K562 (cell line): Measurements from ENCODE around the gene SLC19A2. TPM values are rescaled to one million over a fixed set of nuclear protein-coding genes. Genes with fewer than 3 reads are reported as not detected.
A peak's percentile ranks its signal among the peaks of the same experiment; 100 is the strongest.

ENCODE experiments used
- ATAC-seq: fragments of 200-7000 bp; cut with Tn5 transposase; 3 replicates; pipeline ENCODE4 v1.9.1; 2020; ENCODE audit warnings: moderate library complexity
- BruUV-seq: library from RNA; stranded (reverse); fragments of 400-500 nt; replicated peaks from 2 replicates; lab custom pipeline; 2021; lab: Mats Ljungman, UMichigan
- CTCF ChIA-PET: fragments of 300-600 bp; formaldehyde crosslinking; extraction: SDS; loops from one replicate; lab custom pipeline; 2021; ENCODE audit warnings: low intra/inter-chr PET ratio; lab: Yijun Ruan, JAX
- POLR2A ChIA-PET: fragments of 300-600, 350-650 bp; sonication (Branson Sonifier 250); formaldehyde crosslinking; extraction: SDS; loops from one replicate; lab custom pipeline; 2021; ENCODE audit warnings: antibody characterized with exemption, inconsistent platforms; lab: Yijun Ruan, JAX
- DNase-seq, 4 experiments: peaks; one replicate each; pipeline versions ENCODE4 v3.0.0 to v3.0.0-alpha.2; 2011 to 2018; ENCODE audit warnings: low spot score in 3 of 4, mixed read lengths in 3 of 4; ENCODE audit errors: extremely low read depth in 1 of 4
- FAIRE-seq: peaks from 2 replicates; lab custom pipeline; 2011; peaks lifted over from hg19 to GRCh38; lab: Jason Lieb, UNC
- H2AFZ ChIP-seq: 2 replicates; pipeline ENCODE4 v1.6.0; 2011; ENCODE audit warnings: low read depth, low read length, control low read depth, inconsistent platforms
- H3K27ac ChIP-seq: fragments of 200-600 bp; 3 replicates; pipeline ENCODE4 v1.8.0; 2011; ENCODE audit warnings: low read depth, mild to moderate bottlenecking, control low read depth, inconsistent platforms, low read length, moderate library complexity, mixed read lengths; ENCODE audit errors: extremely low read depth
- H3K27me3 ChIP-seq, 2 experiments: fragments of 300-600 bp in 1 of 2; 2 replicates in 1 of 2; 3 replicates in 1 of 2; pipeline versions ENCODE4 v1.6.0 to v1.8.0; 2011; ENCODE audit warnings: inconsistent platforms in 2 of 2, low read length in 2 of 2, mild to moderate bottlenecking in 1 of 2, mixed read lengths in 1 of 2, moderate library complexity in 1 of 2; ENCODE audit not compliant: control insufficient read depth in 2 of 2, insufficient read depth in 2 of 2
- H3K36me3 ChIP-seq: fragments of 300-600 bp; 3 replicates; pipeline ENCODE4 v1.8.0; 2011; ENCODE audit warnings: mild to moderate bottlenecking, low read length, inconsistent platforms; ENCODE audit not compliant: control insufficient read depth, insufficient read depth
- H3K4me1 ChIP-seq, 2 experiments: fragments of 200-600 bp in 1 of 2; replicated peaks in 1 of 2; 2 replicates in 1 of 2; 3 replicates in 1 of 2; pipeline versions ENCODE4 v1.5.1 to v1.8.0; 2011; ENCODE audit warnings: inconsistent platforms in 2 of 2, low read length in 2 of 2, mild to moderate bottlenecking in 1 of 2, mixed read lengths in 1 of 2, moderate library complexity in 1 of 2; ENCODE audit not compliant: control insufficient read depth in 2 of 2, insufficient read depth in 2 of 2
- H3K4me2 ChIP-seq: 2 replicates; pipeline ENCODE4 v1.6.1; 2011; ENCODE audit warnings: low read length, control low read depth, inconsistent platforms, mixed read lengths; ENCODE audit not compliant: insufficient read depth
- H3K4me3 ChIP-seq: fragments of 200-600 bp; sonication (generic), shearing (Covaris generic); 2 replicates; pipeline ENCODE4 v1.5.1; 2016; ENCODE audit warnings: control low read depth, inconsistent platforms
- H3K79me2 ChIP-seq: fragments of 200-600 bp; 3 replicates; pipeline ENCODE4 v1.8.0; 2011; ENCODE audit warnings: low read length, inconsistent platforms; ENCODE audit not compliant: control insufficient read depth, insufficient read depth
- H3K9ac ChIP-seq, 2 experiments: 2 replicates each; pipeline versions ENCODE4 v1.6.0 to v1.6.1; 2011; ENCODE audit warnings: low read depth in 2 of 2, low read length in 2 of 2, control low read depth in 1 of 2, inconsistent platforms in 1 of 2, mild to moderate bottlenecking in 1 of 2, mixed read lengths in 1 of 2; ENCODE audit not compliant: insufficient read depth in 1 of 2
- H3K9me1 ChIP-seq: one replicate; pipeline ENCODE4 v1.6.0; 2011; ENCODE audit warnings: inconsistent platforms, mild to moderate bottlenecking, low read length, moderate library complexity; ENCODE audit not compliant: control insufficient read depth, insufficient read depth
- H3K9me3 ChIP-seq: replicated peaks from 2 replicates; pipeline ENCODE4 v1.5.1; 2011; ENCODE audit warnings: low read depth, low read length, inconsistent platforms; ENCODE audit not compliant: control insufficient read depth, insufficient read depth
- H4K20me1 ChIP-seq: replicated peaks from 2 replicates; pipeline ENCODE4 v1.6.1; 2011; ENCODE audit warnings: low read length, inconsistent platforms, mixed read lengths; ENCODE audit not compliant: control insufficient read depth, insufficient read depth
- ATF3 ChIP-seq, 2 experiments: fragments of 450-650 bp in 1 of 2; sonication (generic) in 1 of 2; formaldehyde crosslinking in 1 of 2; IDR thresholded peaks in 1 of 2; conservative IDR thresholded peaks in 1 of 2; 2 replicates each; pipeline versions ENCODE4 v1.6.1 to v1.8.1; 2016 to 2023; ENCODE audit warnings: mild to moderate bottlenecking in 2 of 2, moderate library complexity in 2 of 2, inconsistent platforms in 1 of 2, missing genetic modification reagents in 1 of 2
- NR4A1 ChIP-seq, 2 experiments: fragments of 250-450 bp in 1 of 2; fragments of 450-650 bp in 1 of 2; sonication (Bioruptor Pico) in 1 of 2; IDR thresholded peaks; 2 replicates each; pipeline versions ENCODE4 v1.4.0 to v1.6.1; 2016 to 2020; ENCODE audit warnings: mild to moderate bottlenecking in 2 of 2, missing compliant biosample characterization in 1 of 2, missing genetic modification characterization in 1 of 2, moderate library complexity in 1 of 2
- RHOXF2B ChIP-seq: fragments of 250-450 bp; sonication (Bioruptor Pico); conservative IDR thresholded peaks from 2 replicates; pipeline ENCODE4 v1.5.1; 2021
- SMARCB1 ChIP-seq: IDR thresholded peaks from 2 replicates; pipeline ENCODE4 v1.6.1; 2011; ENCODE audit warnings: improper control_type of control experiment, low read depth; ENCODE audit not compliant: insufficient read length
- SP2 ChIP-seq: IDR thresholded peaks from 2 replicates; pipeline ENCODE4 v1.6.1; 2011; ENCODE audit warnings: mild to moderate bottlenecking, low read depth, low read length, moderate library complexity; ENCODE audit not compliant: poor library complexity, severe bottlenecking; ENCODE audit errors: extremely low read depth
- TCF3 ChIP-seq: sonication (generic); formaldehyde crosslinking; IDR thresholded peaks from 2 replicates; pipeline ENCODE4 v1.4.0; 2020; ENCODE audit warnings: mild to moderate bottlenecking, missing genetic modification reagents
- TCF7L2 ChIP-seq: fragments of 150-350 bp; IDR thresholded peaks from 2 replicates; pipeline ENCODE4 v1.6.1; 2016; ENCODE audit warnings: low read depth, mild to moderate bottlenecking, low read length, moderate library complexity
- TRIM28 ChIP-seq: fragments of 450-650 bp; IDR thresholded peaks from 2 replicates; pipeline ENCODE4 v1.6.1; 2017
- ZNF212 ChIP-seq: fragments of 450-650 bp; formaldehyde crosslinking; IDR thresholded peaks from 2 replicates; pipeline ENCODE4 v1.4.0; 2020; ENCODE audit warnings: mild to moderate bottlenecking
- WGBS: fragments of 100-300 bp; shearing (Covaris generic); methylation state at CpG from one replicate; pipeline ENCODE4 v1.1.6; 2016; ENCODE audit warnings: low coverage, mixed read lengths; ENCODE audit not compliant: insufficient coverage; ENCODE audit errors: missing lambda C conversion rate; 5-methylcytosine and 5-hydroxymethylcytosine counted together
- in situ Hi-C: fragments of 300-500 bp; cut with MboI; formaldehyde crosslinking; loops from 4 replicates; pipeline ENCODE4 v1.15.0; 2018; ENCODE audit warnings: inconsistent platforms, mixed read lengths
- intact Hi-C: fragments of 100-400 bp; cut with micrococcal nuclease; formaldehyde crosslinking; loops from 2 replicates; pipeline ENCODE4 v1.14.2; 2022
- polyA plus RNA-seq, 8 experiments: library from polyadenylated mRNA; depleted of rRNA in 4 of 8; stranded (reverse) in 5 of 8; unstranded in 3 of 8; fragments of >200 nt; fragmentation: Nextera tagmentation in 2 of 8; fragmentation: Illumina TruSeq in 1 of 8; extraction: Ambion mirVana in 2 of 8; extraction: Trizol in 1 of 8; gene quantifications; 2 replicates each; pipeline versions ENCODE4 v1.2.1 to v1.2.3, GENCODE V29; 2011 to 2014; ENCODE audit warnings: inconsistent platforms in 1 of 8, missing spikeins in 1 of 8
- total RNA-seq, 7 experiments: library from RNA; depleted of rRNA in 6 of 7; stranded (reverse); fragments of >200 nt in 6 of 7; fragmentation: Illumina TruSeq in 2 of 7; extraction: Trizol in 2 of 7; gene quantifications; 2 replicates each; pipeline versions ENCODE4 v1.2.1 to v1.2.3, GENCODE V29; 2011 to 2021; ENCODE audit warnings: low replicate concordance in 1 of 7
- TF ChIP-seq, protein P1 (sequence below): fragments of 450-650 bp; IDR thresholded peaks from 2 replicates; pipeline ENCODE4 v1.6.1; 2014; ENCODE audit warnings: low read depth, mild to moderate bottlenecking, moderate library complexity, borderline replicate concordance
- TF ChIP-seq, protein P2 (sequence below): fragments of 250-450 bp; sonication (Bioruptor Pico); IDR thresholded peaks from 2 replicates; pipeline ENCODE4 v1.5.0; 2020; ENCODE audit warnings: mild to moderate bottlenecking

The SLC19A2 gene
- total and polyA plus RNA-seq, 9 of the 15 experiments (the other 6 are each of a cell fraction or from before 2014, with no cell fraction given): 7.4 to 42.8 (median 19.2) TPM

- CTCF ChIA-PET: no interaction called here
- Histone ChIP-seq H3K36me3 (no peaks in the 10 kb centered on the region), H3K4me2 (no peak overlapping the region), H3K4me3 (no peak overlapping the region), H3K9me3 (no peaks in the 10 kb centered on the region), H4K20me1 (no peaks in the 10 kb centered on the region), H3K9ac (no peak overlapping the region), H3K4me1 (no peaks in the 10 kb centered on the region), H3K9me1 (no peaks in the 10 kb centered on the region), H3K27ac (no peak overlapping the region), H3K27me3 (no peaks in the 10 kb centered on the region; a peak in 1 of 5 replicates), H2AFZ (peak overlapping the region; percentile 48; the same call in 1 of the 2 replicates), H3K79me2 (no peaks in the 10 kb centered on the region)
- in situ Hi-C loops (no loop called here), intact Hi-C loops (no loop called here)
- FAIRE-seq: no peak
- ATAC-seq: peak; percentile 63
- TF ChIP-seq SMARCB1 (no peak), SP2 (no peak), ZNF212 (no peak), NR4A1 (CRISPR knock-in tag; IDR thresholded peaks at IDR 0.05) (no peak), NR4A1 (tag; IDR thresholded peaks at IDR 0.05) (no peak), TCF3 (CRISPR knock-in tag) (no peak), TCF7L2 (no peak), RHOXF2B (CRISPR knock-in tag) (no peak), TRIM28 (no peak), ATF3 (IDR thresholded peaks at IDR 0.05) (no peak), ATF3 (CRISPR knock-in tag; conservative IDR thresholded peaks at IDR 0.05) (no peak)
- TF ChIP-seq, protein P1, sequence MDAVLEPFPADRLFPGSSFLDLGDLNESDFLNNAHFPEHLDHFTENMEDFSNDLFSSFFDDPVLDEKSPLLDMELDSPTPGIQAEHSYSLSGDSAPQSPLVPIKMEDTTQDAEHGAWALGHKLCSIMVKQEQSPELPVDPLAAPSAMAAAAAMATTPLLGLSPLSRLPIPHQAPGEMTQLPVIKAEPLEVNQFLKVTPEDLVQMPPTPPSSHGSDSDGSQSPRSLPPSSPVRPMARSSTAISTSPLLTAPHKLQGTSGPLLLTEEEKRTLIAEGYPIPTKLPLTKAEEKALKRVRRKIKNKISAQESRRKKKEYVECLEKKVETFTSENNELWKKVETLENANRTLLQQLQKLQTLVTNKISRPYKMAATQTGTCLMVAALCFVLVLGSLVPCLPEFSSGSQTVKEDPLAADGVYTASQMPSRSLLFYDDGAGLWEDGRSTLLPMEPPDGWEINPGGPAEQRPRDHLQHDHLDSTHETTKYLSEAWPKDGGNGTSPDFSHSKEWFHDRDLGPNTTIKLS: no peak
- TF ChIP-seq, protein P2, sequence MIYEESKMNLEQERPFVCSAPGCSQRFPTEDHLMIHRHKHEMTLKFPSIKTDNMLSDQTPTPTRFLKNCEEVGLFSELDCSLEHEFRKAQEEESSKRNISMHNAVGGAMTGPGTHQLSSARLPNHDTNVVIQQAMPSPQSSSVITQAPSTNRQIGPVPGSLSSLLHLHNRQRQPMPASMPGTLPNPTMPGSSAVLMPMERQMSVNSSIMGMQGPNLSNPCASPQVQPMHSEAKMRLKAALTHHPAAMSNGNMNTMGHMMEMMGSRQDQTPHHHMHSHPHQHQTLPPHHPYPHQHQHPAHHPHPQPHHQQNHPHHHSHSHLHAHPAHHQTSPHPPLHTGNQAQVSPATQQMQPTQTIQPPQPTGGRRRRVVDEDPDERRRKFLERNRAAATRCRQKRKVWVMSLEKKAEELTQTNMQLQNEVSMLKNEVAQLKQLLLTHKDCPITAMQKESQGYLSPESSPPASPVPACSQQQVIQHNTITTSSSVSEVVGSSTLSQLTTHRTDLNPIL (CRISPR knock-in tag): no peak
- BruUV-seq: no TSS peak
- no peak for DNase-seq
- 67% methylated on average over 1 of the region's 1 CpG for WGBS
- POLR2A ChIA-PET: interaction anchor here (0.6 to 0.8 kb wide), 2 partner anchors 9 to 87 kb away, joined by 3 read pairs; no protein-coding TSS in a partner anchor
Measured at GRCh38 chr1:169521226-169521625, 35.5 kb upstream of the SLC19A2 start.
